A549 (cell line): ENCODE results near the gene COL5A1. TPM values are rescaled to one million over a fixed set of nuclear protein-coding genes. Genes with fewer than 3 reads are reported as not detected.

Source experiments
- ATAC-seq, 2 experiments: fragments of 200-7000 bp in 1 of 2; fragments of >200 bp in 1 of 2; cut with Nextera tagmentation in 1 of 2; cut with Tn5 transposase in 1 of 2; 3 replicates each; pipeline versions ENCODE4 v1.8.0 to v1.9.1; 2018 to 2020; ENCODE audit warnings: mild to moderate bottlenecking in 1 of 2, moderate library complexity in 1 of 2
- CTCF ChIA-PET: fragments of 300-600 bp; sonication (Branson Sonifier 250); formaldehyde crosslinking; extraction: SDS; loops from one replicate; lab custom pipeline; 2021; ENCODE audit warnings: antibody characterized with exemption, inconsistent platforms; lab: Yijun Ruan, JAX
- POLR2A ChIA-PET: fragments of 350-600 bp; formaldehyde crosslinking; extraction: SDS; loops from one replicate; lab custom pipeline; 2021; ENCODE audit warnings: antibody characterized with exemption, inconsistent platforms; lab: Yijun Ruan, JAX
- DNase-seq, 2 experiments: peaks; one replicate each; pipeline versions ENCODE4 v3.0.0 to v3.0.0-alpha.2; 2011 to 2016; ENCODE audit warnings: low read depth in 1 of 2, low spot score in 1 of 2
- FAIRE-seq: peaks from 2 replicates; lab custom pipeline; 2011; peaks lifted over from hg19 to GRCh38; lab: Jason Lieb, UNC
- H3K27ac ChIP-seq, 2 experiments: fragments of >200 bp; sonication (Bioruptor Twin); formaldehyde crosslinking; 3 replicates each; pipeline ENCODE4 v1.5.1; 2016 to 2017
- H3K4me1 ChIP-seq: fragments of >200 bp; sonication (Bioruptor Twin); formaldehyde crosslinking; 3 replicates; pipeline ENCODE4 v1.6.1; 2016
- H3K4me2 ChIP-seq: fragments of >200 bp; sonication (Bioruptor Twin); formaldehyde crosslinking; 3 replicates; pipeline ENCODE4 v1.6.1; 2016
- H3K4me3 ChIP-seq: fragments of >200 bp; sonication (Bioruptor Twin); formaldehyde crosslinking; 3 replicates; pipeline ENCODE4 v1.5.1; 2016
- H3K9me3 ChIP-seq: fragments of >200 bp; sonication (Bioruptor Twin); formaldehyde crosslinking; 3 replicates; pipeline ENCODE4 v1.6.1; 2016
- CEBPB ChIP-seq, 2 experiments: fragments of >200 bp in 1 of 2; sonication (Bioruptor Twin) in 1 of 2; formaldehyde crosslinking in 1 of 2; IDR thresholded peaks; 2 replicates each; pipeline ENCODE4 v1.6.1; 2012 to 2016
- EHMT2 ChIP-seq: fragments of 200-600 bp; sonication (generic); IDR thresholded peaks from 2 replicates; pipeline ENCODE4 v1.6.1; 2016; ENCODE audit warnings: antibody characterized with exemption, low read depth, mild to moderate bottlenecking, moderate library complexity
- ESRRA ChIP-seq: fragments of 150-350 bp; IDR thresholded peaks from 2 replicates; pipeline ENCODE4 v1.6.1; 2014; ENCODE audit warnings: mild to moderate bottlenecking, low read length, borderline replicate concordance
- FOXS1 ChIP-seq: fragments of 250-450 bp; sonication (Bioruptor Pico); IDR thresholded peaks from 2 replicates; pipeline ENCODE4 v1.5.0; 2020; ENCODE audit warnings: mild to moderate bottlenecking, moderate library complexity
- HOXB5 ChIP-seq: fragments of 250-450 bp; sonication (Bioruptor Pico); IDR thresholded peaks from 2 replicates; pipeline ENCODE4 v1.5.0; 2020; ENCODE audit warnings: mild to moderate bottlenecking, moderate library complexity
- JUNB ChIP-seq: fragments of >200 bp; sonication (Bioruptor Twin); formaldehyde crosslinking; IDR thresholded peaks from 2 replicates; pipeline ENCODE4 v1.6.1; 2016
- KDM1A ChIP-seq: fragments of 200-600 bp; sonication (generic); IDR thresholded peaks from 2 replicates; pipeline ENCODE4 v1.6.1; 2016; ENCODE audit warnings: low read depth, mild to moderate bottlenecking
- MAZ ChIP-seq: fragments of 150-350 bp; IDR thresholded peaks from 2 replicates; pipeline ENCODE4 v1.6.1; 2014; ENCODE audit warnings: antibody characterized with exemption, low read depth, low read length, borderline replicate concordance
- NPAS2 ChIP-seq: fragments of 250-450 bp; sonication (Bioruptor Pico); IDR thresholded peaks from 2 replicates; pipeline ENCODE4 v1.8.0; 2022; ENCODE audit warnings: mild to moderate bottlenecking, moderate library complexity, borderline replicate concordance
- NR3C1 ChIP-seq: fragments of >200 bp; sonication (Bioruptor Twin); formaldehyde crosslinking; IDR thresholded peaks from 3 replicates; pipeline ENCODE4 v1.6.1; 2017
- RAD21 ChIP-seq, 2 experiments: fragments of >200 bp in 1 of 2; sonication (Bioruptor Twin) in 1 of 2; formaldehyde crosslinking in 1 of 2; IDR thresholded peaks in 1 of 2; conservative IDR thresholded peaks in 1 of 2; 2 replicates in 1 of 2; 3 replicates in 1 of 2; pipeline ENCODE4 v1.6.1; 2012 to 2018; ENCODE audit warnings: inconsistent platforms in 1 of 2
- RCOR1 ChIP-seq: fragments of 150-350 bp; IDR thresholded peaks from 2 replicates; pipeline ENCODE4 v1.6.1; 2014; ENCODE audit warnings: antibody characterized with exemption, low read length, low read depth
- REST ChIP-seq: fragments of 200-600 bp; sonication (generic); IDR thresholded peaks from 2 replicates; pipeline ENCODE4 v1.6.1; 2016; ENCODE audit warnings: antibody characterized with exemption, mild to moderate bottlenecking, moderate library complexity
- RNF2 ChIP-seq: fragments of 200-600 bp; sonication (generic); IDR thresholded peaks from 2 replicates; pipeline ENCODE4 v1.6.1; 2016; ENCODE audit warnings: low read depth, mild to moderate bottlenecking, antibody characterized with exemption, moderate library complexity, borderline replicate concordance
- SREBF2 ChIP-seq: fragments of 450-650 bp; IDR thresholded peaks from 2 replicates; pipeline ENCODE4 v1.6.1; 2014; ENCODE audit warnings: mild to moderate bottlenecking, moderate library complexity
- TFCP2L1 ChIP-seq: fragments of 250-450 bp; sonication (Bioruptor Pico); IDR thresholded peaks from 2 replicates; pipeline ENCODE4 v1.5.0; 2021; ENCODE audit warnings: mild to moderate bottlenecking
- ZC3H11A ChIP-seq: fragments of 450-650 bp; IDR thresholded peaks from 2 replicates; pipeline ENCODE4 v1.6.1; 2014; ENCODE audit warnings: antibody characterized with exemption, mild to moderate bottlenecking
- ZSCAN20 ChIP-seq: fragments of 250-450 bp; sonication (Bioruptor Pico); IDR thresholded peaks from 2 replicates; pipeline ENCODE4 v1.8.0; 2022; ENCODE audit warnings: mild to moderate bottlenecking, moderate library complexity
- WGBS: methylation state at CpG from one replicate; pipeline ENCODE4 v1.1.6; 2017; ENCODE audit errors: missing lambda C conversion rate; 5-methylcytosine and 5-hydroxymethylcytosine counted together
- polyA plus RNA-seq, 4 experiments: library from polyadenylated mRNA; depleted of rRNA in 3 of 4; stranded (reverse); fragments of >200 nt; fragmentation: RNase III in 1 of 4; extraction: RNeasy Plus Mini Kit Qiagen cat#74134 plus additional on column Dnase treatment in 1 of 4; gene quantifications; 2 replicates in 3 of 4; 3 replicates in 1 of 4; pipeline ENCODE4 v1.2.3, GENCODE V29; 2011 to 2017
- TF ChIP-seq, protein P1 (sequence below): fragments of >200 bp; sonication (Bioruptor Twin); formaldehyde crosslinking; IDR thresholded peaks from 3 replicates; pipeline ENCODE4 v1.5.1; 2016
- TF ChIP-seq, protein P2 (sequence below): IDR thresholded peaks from 2 replicates; pipeline ENCODE4 v1.6.1; 2012

Gene COL5A1
- polyA plus RNA-seq, 2 of the 4 experiments (the other 2 are of a cell fraction) = 16.1 to 67.5 TPM

- Histone ChIP-seq H3K4me2 (no peak overlapping the region), H3K27ac (no peak overlapping the region), H3K4me1 (no peaks in the 10 kb centered on the region), H3K4me3 (no peak overlapping the region), H3K9me3 (no peaks in the 10 kb centered on the region)
- TF ChIP-seq EHMT2 = no peak
- TF ChIP-seq SREBF2 = no peak
- no peak for TF ChIP-seq NPAS2 (CRISPR knock-in tag)
- ATAC-seq (no peak), FAIRE-seq (no peak), DNase-seq (no peak)
- CTCF ChIA-PET = interaction anchor here (1.3 kb wide), 1 partner anchor 306 kb away, joined by 5 read pairs; no protein-coding TSS in a partner anchor
- 76% methylated on average over 14 of the region's 14 CpGs for WGBS
- POLR2A ChIA-PET = no interaction called here
Observed at GRCh38 chr9:134755221-134755907, 113.8 kb downstream of the COL5A1 start.

DNA sequence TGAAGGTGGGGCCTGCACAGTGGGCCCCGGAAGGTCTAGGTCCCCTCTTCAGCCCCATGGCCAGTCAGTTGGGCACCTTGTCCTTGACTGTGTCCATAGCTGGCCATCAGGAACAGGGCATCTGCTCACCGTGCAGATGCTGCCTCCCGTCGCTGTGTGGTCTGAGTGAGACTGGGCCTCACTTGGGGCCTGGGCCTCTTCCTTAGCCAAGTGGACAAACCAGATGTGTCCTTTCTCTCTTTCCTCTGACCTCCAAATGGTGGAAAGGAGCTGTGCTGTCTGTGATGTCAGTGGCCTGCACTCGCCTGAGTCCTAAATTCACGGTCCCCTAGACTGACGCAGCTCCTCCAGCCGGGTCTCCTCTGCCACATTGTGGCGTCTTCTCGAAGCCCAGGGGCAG lies 114.5 kb downstream of the COL5A1 start:
- TF ChIP-seq NR3C1 (no peak), CEBPB (IDR thresholded peaks at IDR 0.05) (no peak), ZSCAN20 (CRISPR knock-in tag) (no peak), TFCP2L1 (no peak), ZC3H11A (no peak), RCOR1 (no peak), RAD21 (conservative IDR thresholded peaks at IDR 0.05 in 1 of 2, IDR thresholded peaks at IDR 0.05 in 1 of 2) (no peak)
- TF ChIP-seq, protein P1, sequence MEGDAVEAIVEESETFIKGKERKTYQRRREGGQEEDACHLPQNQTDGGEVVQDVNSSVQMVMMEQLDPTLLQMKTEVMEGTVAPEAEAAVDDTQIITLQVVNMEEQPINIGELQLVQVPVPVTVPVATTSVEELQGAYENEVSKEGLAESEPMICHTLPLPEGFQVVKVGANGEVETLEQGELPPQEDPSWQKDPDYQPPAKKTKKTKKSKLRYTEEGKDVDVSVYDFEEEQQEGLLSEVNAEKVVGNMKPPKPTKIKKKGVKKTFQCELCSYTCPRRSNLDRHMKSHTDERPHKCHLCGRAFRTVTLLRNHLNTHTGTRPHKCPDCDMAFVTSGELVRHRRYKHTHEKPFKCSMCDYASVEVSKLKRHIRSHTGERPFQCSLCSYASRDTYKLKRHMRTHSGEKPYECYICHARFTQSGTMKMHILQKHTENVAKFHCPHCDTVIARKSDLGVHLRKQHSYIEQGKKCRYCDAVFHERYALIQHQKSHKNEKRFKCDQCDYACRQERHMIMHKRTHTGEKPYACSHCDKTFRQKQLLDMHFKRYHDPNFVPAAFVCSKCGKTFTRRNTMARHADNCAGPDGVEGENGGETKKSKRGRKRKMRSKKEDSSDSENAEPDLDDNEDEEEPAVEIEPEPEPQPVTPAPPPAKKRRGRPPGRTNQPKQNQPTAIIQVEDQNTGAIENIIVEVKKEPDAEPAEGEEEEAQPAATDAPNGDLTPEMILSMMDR = no peak
- FAIRE-seq (no peak), DNase-seq (no peak), ATAC-seq (no peak)
- 97% methylated on average over 6 of the region's 10 CpGs for WGBS
- no peaks in the 10 kb centered on the region for H3K4me1 ChIP-seq
- no peak overlapping the region for H3K27ac ChIP-seq
- no peak overlapping the region for H3K4me2 ChIP-seq
- ChIA-PET CTCF (interaction anchor here (0.9 kb wide), 1 partner anchor 306 kb away, joined by 3 read pairs; no protein-coding TSS in a partner anchor), POLR2A (no interaction called here)
- H3K9me3 ChIP-seq = no peaks in the 10 kb centered on the region
- no peak overlapping the region for H3K4me3 ChIP-seq

- FAIRE-seq (no peak), ATAC-seq (no peak; a peak in 1 of 6 replicates), DNase-seq (no peak)
- Histone ChIP-seq H3K4me1 (no peaks in the 10 kb centered on the region), H3K9me3 (no peaks in the 10 kb centered on the region), H3K27ac (no peak overlapping the region), H3K4me2 (no peak overlapping the region), H3K4me3 (no peak overlapping the region)
- WGBS = 84% methylated on average over 17 of the region's 26 CpGs
- TF ChIP-seq HOXB5 = no peak
- TF ChIP-seq RAD21 (conservative IDR thresholded peaks at IDR 0.05 in 1 of 2, IDR thresholded peaks at IDR 0.05 in 1 of 2) = no peak
- no peak for TF ChIP-seq JUNB
- TF ChIP-seq MAZ = no peak
- TF ChIP-seq REST = no peak
- no peak for TF ChIP-seq FOXS1
- TF ChIP-seq, protein P2, sequence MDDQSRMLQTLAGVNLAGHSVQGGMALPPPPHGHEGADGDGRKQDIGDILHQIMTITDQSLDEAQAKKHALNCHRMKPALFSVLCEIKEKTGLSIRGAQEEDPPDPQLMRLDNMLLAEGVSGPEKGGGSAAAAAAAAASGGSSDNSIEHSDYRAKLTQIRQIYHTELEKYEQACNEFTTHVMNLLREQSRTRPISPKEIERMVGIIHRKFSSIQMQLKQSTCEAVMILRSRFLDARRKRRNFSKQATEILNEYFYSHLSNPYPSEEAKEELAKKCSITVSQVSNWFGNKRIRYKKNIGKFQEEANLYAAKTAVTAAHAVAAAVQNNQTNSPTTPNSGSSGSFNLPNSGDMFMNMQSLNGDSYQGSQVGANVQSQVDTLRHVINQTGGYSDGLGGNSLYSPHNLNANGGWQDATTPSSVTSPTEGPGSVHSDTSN = no peak
- no peak for TF ChIP-seq ESRRA
- no peak for TF ChIP-seq RNF2
- TF ChIP-seq KDM1A = no peak
- ChIA-PET CTCF (interaction anchor here (2.2 kb wide), 1 partner anchor 10 kb away, joined by 6 read pairs; no protein-coding TSS in a partner anchor), POLR2A (no interaction called here)
Observed at GRCh38 chr9:134757216-134757975, 115.8 kb downstream of the COL5A1 start.
